WTC11 (cell line): ENCODE data around the gene ASCC1. TPM values are rescaled to one million over a fixed set of nuclear protein-coding genes. Genes with fewer than 3 reads are reported as not detected.

Experiments
- ATAC-seq: fragments of 200-7000 bp; cut with Tn5 transposase; 2 replicates; pipeline ENCODE4 v1.10.0; 2021; ENCODE audit warnings: mild to moderate bottlenecking, moderate library complexity
- CTCF ChIA-PET: fragments of 300-600 bp; sonication (Branson Sonifier 250); formaldehyde crosslinking; loops from one replicate; lab custom pipeline; 2021; ENCODE audit warnings: antibody characterized with exemption; lab: Charles Lee
- POLR2A ChIA-PET: fragments of 350-600 bp; sonication (Branson Sonifier 250); formaldehyde crosslinking; loops from one replicate; lab custom pipeline; 2021; ENCODE audit warnings: antibody characterized with exemption; lab: Charles Lee
- DNase-seq: peaks from one replicate; pipeline ENCODE4 v3.0.0; 2021; ENCODE audit warnings: low spot score
- H3K27ac Mint-ChIP-seq: 2 replicates; pipeline ENCODE4 v1.8.0; 2021; ENCODE audit warnings: mixed read lengths
- H3K27me3 Mint-ChIP-seq: 2 replicates; pipeline ENCODE4 v1.8.0; 2021; ENCODE audit warnings: low read depth, mild to moderate bottlenecking, moderate library complexity, mixed read lengths
- H3K36me3 Mint-ChIP-seq: 2 replicates; pipeline ENCODE4 v1.8.0; 2021; ENCODE audit warnings: mixed read lengths
- H3K4me1 Mint-ChIP-seq: 2 replicates; pipeline ENCODE4 v1.8.0; 2022; ENCODE audit warnings: mixed read lengths
- H3K4me3 Mint-ChIP-seq: 2 replicates; pipeline ENCODE4 v1.8.0; 2021; ENCODE audit warnings: mild to moderate bottlenecking, moderate library complexity, mixed read lengths
- H3K9me3 Mint-ChIP-seq: 2 replicates; pipeline ENCODE4 v1.8.0; 2021; ENCODE audit warnings: mixed read lengths
- ATF1 ChIP-seq: sonication (generic); formaldehyde crosslinking; IDR thresholded peaks from 2 replicates; pipeline ENCODE4 v1.8.1; 2023; ENCODE audit warnings: mild to moderate bottlenecking, moderate library complexity, missing genetic modification reagents
- CREB1 ChIP-seq: sonication (generic); formaldehyde crosslinking; IDR thresholded peaks from 2 replicates; pipeline ENCODE4 v1.8.0; 2023; ENCODE audit warnings: mild to moderate bottlenecking, missing genetic modification reagents
- FOXP1 ChIP-seq: sonication (generic); formaldehyde crosslinking; IDR thresholded peaks from 2 replicates; pipeline ENCODE4 v1.8.0; 2022; ENCODE audit warnings: missing genetic modification reagents, mild to moderate bottlenecking, moderate library complexity, borderline replicate concordance
- HMGA2 ChIP-seq: fragments of 250-450 bp; sonication (Bioruptor Pico); IDR thresholded peaks from 2 replicates; pipeline ENCODE4 v1.4.0; 2021; ENCODE audit warnings: mild to moderate bottlenecking, moderate library complexity
- HMGXB4 ChIP-seq: sonication (generic); formaldehyde crosslinking; IDR thresholded peaks from 2 replicates; pipeline ENCODE4 v1.8.1; 2023; ENCODE audit warnings: mild to moderate bottlenecking, moderate library complexity, missing genetic modification reagents
- MYBL2 ChIP-seq: sonication (generic); formaldehyde crosslinking; IDR thresholded peaks from 2 replicates; pipeline ENCODE4 v1.8.1; 2023; ENCODE audit warnings: mild to moderate bottlenecking, moderate library complexity, missing genetic modification reagents
- NR1H2 ChIP-seq: sonication (generic); formaldehyde crosslinking; IDR thresholded peaks from 2 replicates; pipeline ENCODE4 v1.9.0; 2021; ENCODE audit warnings: mild to moderate bottlenecking, moderate library complexity, missing genetic modification reagents
- NR2C2 ChIP-seq: sonication (generic); formaldehyde crosslinking; IDR thresholded peaks from 2 replicates; pipeline ENCODE4 v1.8.0; 2022; ENCODE audit warnings: mild to moderate bottlenecking, missing genetic modification reagents
- NR3C1 ChIP-seq: sonication (generic); formaldehyde crosslinking; conservative IDR thresholded peaks from 2 replicates; pipeline ENCODE4 v1.8.1; 2023; ENCODE audit warnings: low read depth, mild to moderate bottlenecking, missing genetic modification reagents
- PREB ChIP-seq: sonication (generic); formaldehyde crosslinking; IDR thresholded peaks from 2 replicates; pipeline ENCODE4 v1.8.1; 2022; ENCODE audit warnings: mild to moderate bottlenecking, missing genetic modification reagents, moderate library complexity, borderline replicate concordance
- RELA ChIP-seq: sonication (generic); formaldehyde crosslinking; IDR thresholded peaks from 2 replicates; pipeline ENCODE4 v1.8.1; 2022; ENCODE audit warnings: missing genetic modification reagents, mild to moderate bottlenecking, borderline replicate concordance
- SMAD4 ChIP-seq: sonication (generic); formaldehyde crosslinking; IDR thresholded peaks from 2 replicates; pipeline ENCODE4 v1.8.0; 2022; ENCODE audit warnings: mild to moderate bottlenecking, missing genetic modification reagents
- ZNF138 ChIP-seq: sonication (generic); formaldehyde crosslinking; conservative IDR thresholded peaks from 2 replicates; pipeline ENCODE4 v1.8.1; 2022; ENCODE audit warnings: mild to moderate bottlenecking, moderate library complexity, missing genetic modification reagents
- ZNF423 ChIP-seq: fragments of 250-450 bp; sonication (Bioruptor Pico); IDR thresholded peaks from 2 replicates; pipeline ENCODE4 v2.1.2; 2022; ENCODE audit warnings: mild to moderate bottlenecking, moderate library complexity
- ZNF532 ChIP-seq: fragments of 250-450 bp; sonication (Bioruptor Pico); IDR thresholded peaks from 2 replicates; pipeline ENCODE4 v1.9.0; 2021; ENCODE audit warnings: mild to moderate bottlenecking, borderline replicate concordance
- total RNA-seq: library from RNA; stranded (reverse); gene quantifications from 3 replicates; pipeline ENCODE4 v1.2.3, GENCODE V29; 2021
- TF ChIP-seq, protein P1 (sequence below): sonication (generic); formaldehyde crosslinking; IDR thresholded peaks from 2 replicates; pipeline ENCODE4 v1.8.0; 2023; ENCODE audit warnings: missing genetic modification reagents
- TF ChIP-seq, protein P2 (sequence below): fragments of 250-450 bp; sonication (Bioruptor Pico); IDR thresholded peaks from 2 replicates; pipeline ENCODE4 v1.8.0; 2021; ENCODE audit warnings: mild to moderate bottlenecking

Gene ASCC1
- total RNA-seq, 1 experiment from 2014 or later: 30.4 TPM

DNA sequence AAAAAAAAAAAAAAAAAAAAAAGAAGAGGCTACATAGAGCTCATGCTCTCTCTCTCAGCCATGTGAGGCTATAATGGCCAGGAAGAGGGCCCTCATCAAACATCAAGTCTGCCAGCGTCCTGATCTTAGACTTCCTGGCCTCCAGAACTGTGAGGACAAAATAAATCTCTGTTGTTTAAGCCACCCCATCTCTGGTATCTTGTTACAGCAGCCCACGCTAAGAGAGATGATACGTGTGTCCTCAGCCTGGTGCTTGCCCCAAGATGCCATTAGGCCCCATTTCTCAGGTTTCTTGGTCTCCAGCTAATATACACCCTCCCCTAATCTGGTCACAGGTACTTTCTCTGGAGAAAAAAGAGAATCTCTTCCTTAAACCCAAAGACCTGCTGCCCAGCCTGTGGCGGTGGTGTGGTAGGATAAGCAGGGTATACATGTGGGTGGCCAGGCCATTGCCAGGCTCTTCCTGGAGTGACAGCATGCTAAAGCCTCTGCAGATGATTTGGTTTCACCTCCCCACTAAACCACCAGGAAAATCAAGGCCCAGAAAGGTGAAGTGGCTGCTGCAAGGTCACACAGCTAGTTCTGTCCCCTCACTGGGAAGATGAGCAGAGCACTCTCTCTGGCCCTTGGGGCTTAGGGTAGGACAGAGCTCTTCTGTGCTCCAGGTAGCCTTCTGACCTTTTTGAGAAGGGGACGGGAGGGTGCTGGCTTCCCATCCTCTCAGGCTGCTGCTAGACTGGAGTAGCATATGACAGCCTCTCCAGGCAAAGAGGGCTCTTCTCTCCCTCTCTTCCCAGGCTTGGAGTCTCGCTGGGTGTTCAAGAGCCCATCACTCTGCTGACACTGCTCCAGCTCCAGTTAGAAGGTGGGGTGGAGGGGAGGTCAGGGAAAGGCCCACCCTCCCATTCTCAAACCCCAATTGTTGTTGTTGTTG is 133.0 kb downstream of the ASCC1 start:
- ATAC-seq: no peak
- no peak overlapping the region for H3K27ac Mint-ChIP-seq
- DNase-seq: no peak
- H3K9me3 Mint-ChIP-seq: no peaks in the 10 kb centered on the region
- peaks cover 32% of the 10 kb centered on the region for H3K27me3 Mint-ChIP-seq
- 0 out of 2 replicates have a peak, but pooled peaks have one; percentile 12 for TF ChIP-seq NR2C2
- TF ChIP-seq ATF1: no peak
- CTCF ChIA-PET: interaction anchor here (0.6 to 1.3 kb wide), 3 partner anchors 35 to 393 kb away, joined by 3 to 5 read pairs (median 5); no protein-coding TSS in a partner anchor
- H3K4me3 Mint-ChIP-seq: no peak overlapping the region
- H3K4me1 Mint-ChIP-seq: peaks cover 15% of the 10 kb centered on the region
- POLR2A ChIA-PET: no interaction called here
- H3K36me3 Mint-ChIP-seq: no peaks in the 10 kb centered on the region

DNA sequence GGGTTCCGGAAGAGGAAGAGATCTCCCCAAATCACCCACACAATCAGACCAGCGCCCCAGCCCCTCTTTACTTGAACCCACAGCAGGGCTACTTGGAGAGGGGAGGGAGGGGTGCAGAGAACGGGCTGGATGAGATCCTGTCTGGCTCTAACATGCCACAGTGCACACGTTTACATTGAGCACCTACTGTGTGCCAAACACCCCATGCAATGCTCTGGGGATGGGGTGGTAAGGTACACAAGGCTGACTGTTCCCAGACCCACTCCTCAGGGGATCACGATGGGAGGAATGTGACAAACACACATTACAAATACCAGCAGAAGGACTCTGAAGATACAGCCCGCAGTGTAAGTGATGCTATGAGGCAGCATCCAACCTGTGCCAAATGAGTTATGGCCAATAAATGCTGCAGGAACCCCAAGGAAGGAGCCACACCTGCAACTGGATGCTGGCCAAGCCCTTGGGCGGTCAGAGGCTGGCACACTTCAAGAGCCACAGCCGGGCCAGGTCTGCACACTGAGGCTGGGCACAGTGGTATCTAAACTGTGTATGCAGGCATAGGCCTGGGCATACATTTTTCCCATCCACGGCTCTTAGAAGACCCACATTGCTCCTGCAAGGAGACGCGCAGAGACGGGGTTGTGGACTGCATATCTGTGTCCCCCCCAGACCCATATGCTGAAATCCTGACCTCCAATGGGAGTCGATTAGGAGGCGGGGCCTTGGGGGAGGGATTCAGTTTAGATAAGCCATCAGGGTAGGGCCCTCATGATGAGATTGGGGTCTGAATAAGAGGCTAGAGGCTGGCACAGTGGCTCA is 134.1 kb downstream of the ASCC1 start:
- ATAC-seq: no peak
- POLR2A ChIA-PET: no interaction called here
- H3K4me3 Mint-ChIP-seq: no peak overlapping the region
- peaks cover 24% of the 10 kb centered on the region for H3K27me3 Mint-ChIP-seq
- H3K27ac Mint-ChIP-seq: no peak overlapping the region
- CTCF ChIA-PET: interaction anchor here (1.3 kb wide), 1 partner anchor 12 kb away, joined by 4 read pairs; no protein-coding TSS in a partner anchor
- H3K9me3 Mint-ChIP-seq: no peaks in the 10 kb centered on the region
- H3K4me1 Mint-ChIP-seq: peaks cover 15% of the 10 kb centered on the region
- no peaks in the 10 kb centered on the region for H3K36me3 Mint-ChIP-seq
- TF ChIP-seq MYBL2 (CRISPR knock-in tag): no peak
- TF ChIP-seq, protein P1, sequence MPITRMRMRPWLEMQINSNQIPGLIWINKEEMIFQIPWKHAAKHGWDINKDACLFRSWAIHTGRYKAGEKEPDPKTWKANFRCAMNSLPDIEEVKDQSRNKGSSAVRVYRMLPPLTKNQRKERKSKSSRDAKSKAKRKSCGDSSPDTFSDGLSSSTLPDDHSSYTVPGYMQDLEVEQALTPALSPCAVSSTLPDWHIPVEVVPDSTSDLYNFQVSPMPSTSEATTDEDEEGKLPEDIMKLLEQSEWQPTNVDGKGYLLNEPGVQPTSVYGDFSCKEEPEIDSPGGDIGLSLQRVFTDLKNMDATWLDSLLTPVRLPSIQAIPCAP (CRISPR knock-in tag): no peak
- TF ChIP-seq, all 79 proteins: peak for 0
- no peak for DNase-seq

- ChIA-PET POLR2A (no interaction called here), CTCF (interaction anchor here (1.3 kb wide), 1 partner anchor 11 kb away, joined by 4 read pairs; no protein-coding TSS in a partner anchor)
- peak overlapping the region; percentile 67; the same call in 1 of the 2 replicates for H3K27ac Mint-ChIP-seq
- no peaks in the 10 kb centered on the region for H3K36me3 Mint-ChIP-seq
- DNase-seq: no peak
- peaks cover 17% of the 10 kb centered on the region for H3K27me3 Mint-ChIP-seq
- H3K9me3 Mint-ChIP-seq: no peaks in the 10 kb centered on the region
- H3K4me3 Mint-ChIP-seq: no peak overlapping the region
- H3K4me1 Mint-ChIP-seq: peaks cover 9% of the 10 kb centered on the region
- no peak for ATAC-seq
- TF ChIP-seq HMGA2 (no peak), CREB1 (no peak), NR1H2 (CRISPR knock-in tag) (no peak), ZNF138 (CRISPR knock-in tag) (no peak), ZNF532 (CRISPR knock-in tag) (no peak), PREB (CRISPR knock-in tag) (no peak), HMGXB4 (no peak), SMAD4 (CRISPR knock-in tag) (no peak), NR3C1 (CRISPR knock-in tag) (no peak), ZNF423 (no peak), FOXP1 (CRISPR knock-in tag) (no peak), RELA (CRISPR knock-in tag) (no peak)
- TF ChIP-seq, protein P2, sequence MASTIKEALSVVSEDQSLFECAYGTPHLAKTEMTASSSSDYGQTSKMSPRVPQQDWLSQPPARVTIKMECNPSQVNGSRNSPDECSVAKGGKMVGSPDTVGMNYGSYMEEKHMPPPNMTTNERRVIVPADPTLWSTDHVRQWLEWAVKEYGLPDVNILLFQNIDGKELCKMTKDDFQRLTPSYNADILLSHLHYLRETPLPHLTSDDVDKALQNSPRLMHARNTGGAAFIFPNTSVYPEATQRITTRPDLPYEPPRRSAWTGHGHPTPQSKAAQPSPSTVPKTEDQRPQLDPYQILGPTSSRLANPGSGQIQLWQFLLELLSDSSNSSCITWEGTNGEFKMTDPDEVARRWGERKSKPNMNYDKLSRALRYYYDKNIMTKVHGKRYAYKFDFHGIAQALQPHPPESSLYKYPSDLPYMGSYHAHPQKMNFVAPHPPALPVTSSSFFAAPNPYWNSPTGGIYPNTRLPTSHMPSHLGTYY: no peak
- TF ChIP-seq, protein P1 (CRISPR knock-in tag): no peak
Measured at GRCh38 chr10:72081210-72081609, 134.9 kb downstream of the ASCC1 start.
